K562 (cell line): ENCODE results near the gene CDIPT. TPM values are rescaled to one million over a fixed set of nuclear protein-coding genes. Genes with fewer than 3 reads are reported as not detected.

Source experiments
- BCL6 ChIP-seq: fragments of 250-450 bp; sonication (Bioruptor Pico); IDR thresholded peaks from 2 replicates; pipeline ENCODE4 v1.4.0; 2020
- E4F1 ChIP-seq: fragments of 250-450 bp; sonication (Bioruptor Pico); IDR thresholded peaks from 2 replicates; pipeline ENCODE4 v1.5.0; 2021; ENCODE audit warnings: mild to moderate bottlenecking, borderline replicate concordance
- ERF ChIP-seq: fragments of 450-650 bp; formaldehyde crosslinking; IDR thresholded peaks from 2 replicates; pipeline ENCODE4 v1.4.0; 2020; ENCODE audit warnings: mild to moderate bottlenecking, mixed read lengths
- FOXP4 ChIP-seq: sonication (generic); formaldehyde crosslinking; IDR thresholded peaks from 2 replicates; pipeline ENCODE4 v1.8.0; 2022; ENCODE audit warnings: mild to moderate bottlenecking, missing genetic modification reagents, borderline replicate concordance
- MAZ ChIP-seq, 2 experiments: fragments of 450-650 bp in 1 of 2; sonication (generic) in 1 of 2; formaldehyde crosslinking; IDR thresholded peaks in 1 of 2; conservative IDR thresholded peaks in 1 of 2; 2 replicates each; pipeline versions ENCODE4 v1.4.0 to v1.5.0; 2020; ENCODE audit warnings: mild to moderate bottlenecking in 1 of 2, missing genetic modification reagents in 1 of 2
- MEF2D ChIP-seq: conservative IDR thresholded peaks from 2 replicates; pipeline ENCODE4 v1.6.1; 2016; ENCODE audit warnings: low read depth, missing genetic modification characterization, missing compliant biosample characterization
- NCOA1 ChIP-seq: fragments of 450-650 bp; IDR thresholded peaks from 2 replicates; pipeline ENCODE4 v1.6.1; 2016; ENCODE audit warnings: low read depth
- ZBTB8A ChIP-seq: fragments of 450-650 bp; IDR thresholded peaks from 2 replicates; pipeline ENCODE4 v1.6.1; 2018; ENCODE audit warnings: mild to moderate bottlenecking, moderate library complexity; ENCODE audit not compliant: partially characterized antibody
- ZNF165 ChIP-seq: fragments of 250-450 bp; sonication (Bioruptor Pico); IDR thresholded peaks from 2 replicates; pipeline ENCODE4 v1.4.0; 2020; ENCODE audit warnings: borderline replicate concordance
- polyA plus RNA-seq, 8 experiments: library from polyadenylated mRNA; depleted of rRNA in 4 of 8; stranded (reverse) in 5 of 8; unstranded in 3 of 8; fragments of >200 nt; fragmentation: Nextera tagmentation in 2 of 8; fragmentation: Illumina TruSeq in 1 of 8; extraction: Ambion mirVana in 2 of 8; extraction: Trizol in 1 of 8; gene quantifications; 2 replicates each; pipeline versions ENCODE4 v1.2.1 to v1.2.3, GENCODE V29; 2011 to 2014; ENCODE audit warnings: inconsistent platforms in 1 of 8, missing spikeins in 1 of 8
- total RNA-seq, 7 experiments: library from RNA; depleted of rRNA in 6 of 7; stranded (reverse); fragments of >200 nt in 6 of 7; fragmentation: Illumina TruSeq in 2 of 7; extraction: Trizol in 2 of 7; gene quantifications; 2 replicates each; pipeline versions ENCODE4 v1.2.1 to v1.2.3, GENCODE V29; 2011 to 2021; ENCODE audit warnings: low replicate concordance in 1 of 7
- TF ChIP-seq, protein P1 (sequence below): fragments of 450-650 bp; IDR thresholded peaks from 2 replicates; pipeline ENCODE4 v1.6.1; 2016; ENCODE audit warnings: low read depth
- TF ChIP-seq, protein P2 (sequence below): fragments of 250-450 bp; sonication (Bioruptor Pico); IDR thresholded peaks from 2 replicates; pipeline ENCODE4 v1.8.0; 2021; ENCODE audit warnings: moderate library complexity, mild to moderate bottlenecking, inconsistent platforms
- TF ChIP-seq, protein P3 (sequence below): fragments of 250-450 bp; sonication (Bioruptor Pico); IDR thresholded peaks from 2 replicates; pipeline ENCODE4 v1.8.0; 2022; ENCODE audit warnings: moderate library complexity, mild to moderate bottlenecking, inconsistent platforms

The CDIPT gene
- total and polyA plus RNA-seq, 9 of the 15 experiments (the other 6 are each of a cell fraction or from before 2014, with no cell fraction given) = 1.3 to 37.0 (median 23.0) TPM

DNA sequence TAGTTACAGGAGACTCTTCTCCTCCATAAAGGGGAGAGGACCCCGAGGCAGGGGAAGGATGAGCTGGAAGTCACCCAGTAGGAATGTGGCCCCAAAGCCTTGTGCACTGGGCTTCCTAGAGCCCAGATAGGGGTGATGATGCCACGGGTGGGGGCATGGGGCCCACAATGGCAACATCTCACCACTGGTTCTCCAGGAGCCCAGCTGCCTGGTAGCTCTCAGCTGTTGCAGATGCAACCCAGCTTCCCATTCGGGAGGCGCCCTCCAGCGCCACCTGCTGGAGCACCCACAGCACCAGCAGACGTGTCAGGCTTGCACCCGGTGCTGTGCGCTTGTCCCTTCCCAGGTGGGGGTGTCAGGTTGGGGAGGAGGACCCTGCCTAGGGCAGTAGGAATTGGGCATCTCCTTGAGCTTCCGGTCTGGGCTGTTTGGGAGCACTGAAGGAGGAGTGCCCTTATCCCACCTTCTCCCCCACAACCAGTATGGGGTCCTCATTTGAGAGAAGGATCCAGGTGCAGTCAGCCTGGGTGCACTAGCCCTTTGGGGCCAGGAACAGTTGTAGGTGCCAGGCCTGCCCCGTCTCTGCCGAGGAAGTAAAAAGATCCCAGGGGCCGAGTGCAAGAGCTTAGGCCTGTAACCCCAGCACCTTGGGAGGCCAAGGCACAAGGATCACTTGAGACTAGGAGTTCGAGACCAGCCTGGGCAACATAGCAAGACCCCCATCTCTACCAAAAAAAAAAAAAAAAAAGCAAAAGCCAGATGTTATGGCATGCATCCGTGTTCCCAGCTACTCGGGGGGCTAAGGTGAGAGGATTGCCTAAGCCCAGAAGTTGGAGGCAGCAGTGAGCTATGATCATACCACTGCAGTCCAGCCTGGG, 14.4 kb downstream of the CDIPT start (continued):
- TF ChIP-seq, protein P1, sequence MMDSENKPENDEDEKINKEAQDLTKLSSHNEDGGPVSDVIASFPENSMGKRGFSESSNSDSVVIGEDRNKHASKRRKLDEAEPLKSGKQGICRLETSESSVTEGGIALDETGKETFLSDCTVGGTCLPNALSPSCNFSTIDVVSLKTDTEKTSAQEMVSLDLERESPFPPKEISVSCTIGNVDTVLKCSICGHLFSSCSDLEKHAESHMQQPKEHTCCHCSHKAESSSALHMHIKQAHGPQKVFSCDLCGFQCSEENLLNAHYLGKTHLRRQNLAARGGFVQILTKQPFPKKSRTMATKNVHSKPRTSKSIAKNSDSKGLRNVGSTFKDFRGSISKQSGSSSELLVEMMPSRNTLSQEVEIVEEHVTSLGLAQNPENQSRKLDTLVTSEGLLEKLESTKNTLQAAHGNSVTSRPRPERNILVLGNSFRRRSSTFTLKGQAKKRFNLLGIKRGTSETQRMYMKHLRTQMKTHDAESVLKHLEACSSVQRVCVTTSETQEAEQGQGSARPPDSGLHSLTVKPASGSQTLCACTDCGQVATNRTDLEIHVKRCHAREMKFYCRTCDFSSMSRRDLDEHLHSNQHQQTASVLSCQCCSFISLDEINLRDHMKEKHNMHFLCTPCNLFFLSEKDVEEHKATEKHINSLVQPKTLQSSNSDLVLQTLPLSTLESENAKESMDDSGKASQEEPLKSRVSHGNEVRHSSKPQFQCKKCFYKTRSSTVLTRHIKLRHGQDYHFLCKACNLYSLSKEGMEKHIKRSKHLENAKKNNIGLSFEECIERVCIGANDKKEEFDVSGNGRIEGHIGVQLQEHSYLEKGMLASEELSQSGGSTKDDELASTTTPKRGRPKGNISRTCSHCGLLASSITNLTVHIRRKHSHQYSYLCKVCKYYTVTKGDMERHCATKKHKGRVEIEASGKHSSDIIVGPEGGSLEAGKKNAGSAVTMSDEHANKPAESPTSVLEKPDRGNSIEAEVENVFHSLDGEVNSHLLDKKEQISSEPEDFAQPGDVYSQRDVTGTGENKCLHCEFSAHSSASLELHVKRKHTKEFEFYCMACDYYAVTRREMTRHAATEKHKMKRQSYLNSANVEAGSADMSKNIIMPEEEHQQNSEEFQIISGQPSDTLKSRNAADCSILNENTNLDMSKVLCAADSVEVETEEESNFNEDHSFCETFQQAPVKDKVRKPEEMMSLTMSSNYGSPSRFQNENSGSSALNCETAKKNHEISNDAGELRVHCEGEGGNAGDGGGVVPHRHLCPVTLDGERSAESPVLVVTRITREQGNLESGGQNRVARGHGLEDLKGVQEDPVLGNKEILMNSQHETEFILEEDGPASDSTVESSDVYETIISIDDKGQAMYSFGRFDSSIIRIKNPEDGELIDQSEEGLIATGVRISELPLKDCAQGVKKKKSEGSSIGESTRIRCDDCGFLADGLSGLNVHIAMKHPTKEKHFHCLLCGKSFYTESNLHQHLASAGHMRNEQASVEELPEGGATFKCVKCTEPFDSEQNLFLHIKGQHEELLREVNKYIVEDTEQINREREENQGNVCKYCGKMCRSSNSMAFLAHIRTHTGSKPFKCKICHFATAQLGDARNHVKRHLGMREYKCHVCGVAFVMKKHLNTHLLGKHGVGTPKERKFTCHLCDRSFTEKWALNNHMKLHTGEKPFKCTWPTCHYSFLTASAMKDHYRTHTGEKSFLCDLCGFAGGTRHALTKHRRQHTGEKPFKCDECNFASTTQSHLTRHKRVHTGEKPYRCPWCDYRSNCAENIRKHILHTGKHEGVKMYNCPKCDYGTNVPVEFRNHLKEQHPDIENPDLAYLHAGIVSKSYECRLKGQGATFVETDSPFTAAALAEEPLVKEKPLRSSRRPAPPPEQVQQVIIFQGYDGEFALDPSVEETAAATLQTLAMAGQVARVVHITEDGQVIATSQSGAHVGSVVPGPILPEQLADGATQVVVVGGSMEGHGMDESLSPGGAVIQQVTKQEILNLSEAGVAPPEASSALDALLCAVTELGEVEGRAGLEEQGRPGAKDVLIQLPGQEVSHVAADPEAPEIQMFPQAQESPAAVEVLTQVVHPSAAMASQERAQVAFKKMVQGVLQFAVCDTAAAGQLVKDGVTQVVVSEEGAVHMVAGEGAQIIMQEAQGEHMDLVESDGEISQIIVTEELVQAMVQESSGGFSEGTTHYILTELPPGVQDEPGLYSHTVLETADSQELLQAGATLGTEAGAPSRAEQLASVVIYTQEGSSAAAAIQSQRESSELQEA = no peak
- TF ChIP-seq, protein P2, sequence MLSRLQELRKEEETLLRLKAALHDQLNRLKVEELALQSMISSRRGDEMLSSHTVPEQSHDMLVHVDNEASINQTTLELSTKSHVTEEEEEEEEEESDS (CRISPR knock-in tag) = no peak
- TF ChIP-seq FOXP4 (CRISPR knock-in tag) (no peak), MEF2D (tag) (no peak), E4F1 (CRISPR knock-in tag) (no peak), ERF (CRISPR knock-in tag) (no peak), MAZ (CRISPR knock-in tag; conservative IDR thresholded peaks at IDR 0.05 in 1 of 2, IDR thresholded peaks at IDR 0.05 in 1 of 2) (peak; percentile 33 to 67; a peak in 1 of 4 replicates), ZBTB8A (no peak), ZNF165 (no peak), BCL6 (CRISPR knock-in tag) (no peak), NCOA1 (no peak)
- TF ChIP-seq, protein P3, sequence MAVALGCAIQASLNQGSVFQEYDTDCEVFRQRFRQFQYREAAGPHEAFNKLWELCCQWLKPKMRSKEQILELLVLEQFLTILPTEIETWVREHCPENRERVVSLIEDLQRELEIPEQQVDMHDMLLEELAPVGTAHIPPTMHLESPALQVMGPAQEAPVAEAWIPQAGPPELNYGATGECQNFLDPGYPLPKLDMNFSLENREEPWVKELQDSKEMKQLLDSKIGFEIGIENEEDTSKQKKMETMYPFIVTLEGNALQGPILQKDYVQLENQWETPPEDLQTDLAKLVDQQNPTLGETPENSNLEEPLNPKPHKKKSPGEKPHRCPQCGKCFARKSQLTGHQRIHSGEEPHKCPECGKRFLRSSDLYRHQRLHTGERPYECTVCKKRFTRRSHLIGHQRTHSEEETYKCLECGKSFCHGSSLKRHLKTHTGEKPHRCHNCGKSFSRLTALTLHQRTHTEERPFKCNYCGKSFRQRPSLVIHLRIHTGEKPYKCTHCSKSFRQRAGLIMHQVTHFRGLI = no peak
